Measurements from ENCODE around the gene WASHC1.
"Not testable (repeated sequence)": the region's sequence is repeated elsewhere in the genome, so short reads cannot be mapped to it uniquely, and the experiment has no call there.

Gene WASHC1

GRCh38 chr9:73076-73899 lies 44.0 kb upstream of the WASHC1 start:
- not testable (repeated sequence) for H2BK12ac ChIP-seq (ENCODE audit: low read length); H3K4me1 ChIP-seq (ENCODE audit: control insufficient read depth in 2 of 2, insufficient read depth in 1 of 2, low read depth in 1 of 2, low read length in 2 of 2); H3K23ac ChIP-seq (ENCODE audit: low read depth, low read length, poor library complexity); H2AK5ac ChIP-seq (ENCODE audit: low read depth, low read length); H4K91ac ChIP-seq (ENCODE audit: low read depth, low read length, poor library complexity); H3K9me3 ChIP-seq (replicated peaks in 1 of 2; ENCODE audit: control insufficient read depth in 2 of 2, insufficient read depth in 1 of 2, low read depth in 1 of 2, low read length in 2 of 2); H3K79me1 ChIP-seq (ENCODE audit: low read depth, low read length); DNase-seq (ENCODE audit: low spot score); H2BK15ac ChIP-seq (ENCODE audit: low read length); H2BK120ac ChIP-seq (ENCODE audit: low read depth, low read length); H3K4ac ChIP-seq (ENCODE audit: low read length); H3K27ac ChIP-seq (replicated peaks; ENCODE audit: low read length); H3K14ac ChIP-seq (ENCODE audit: low read length); H4K8ac ChIP-seq (ENCODE audit: low read depth, low read length); H3K36me3 ChIP-seq (replicated peaks in 1 of 2; ENCODE audit: control insufficient read depth in 2 of 2, insufficient read depth in 2 of 2, low read length in 2 of 2); H2BK5ac ChIP-seq (ENCODE audit: low read length)
- Histone ChIP-seq H3K27me3 (ENCODE audit: control insufficient read depth in 3 of 3, insufficient read depth in 3 of 3, low read depth in 1 of 3, low read length in 3 of 3) (peaks cover 0 to 17% (median 12%) of the 10 kb centered on the region in 3 experiments), H3K4me2 (ENCODE audit: insufficient read depth, low read length, poor library complexity, severe bottlenecking) (peak overlapping the region; percentile 66), H3K9ac (ENCODE audit: low read depth, low read length, poor library complexity) (peak overlapping the region; percentile 21), H2AFZ (ENCODE audit: low read length) (peak overlapping the region; percentile 79), H3K4me3 (ENCODE audit: low read length in 2 of 2) (peak overlapping the region in 1 of 2 donors; percentile 71), H3K18ac (ENCODE audit: low read length) (peak overlapping the region; percentile 76)
- WGBS, 2 donors (ENCODE audit: extremely low coverage in 2 of 2, insufficient read length in 2 of 2, insufficient replicate concordance in 1 of 2): no CpG with 5 or more reads among the region's 109 CpGs

DNA sequence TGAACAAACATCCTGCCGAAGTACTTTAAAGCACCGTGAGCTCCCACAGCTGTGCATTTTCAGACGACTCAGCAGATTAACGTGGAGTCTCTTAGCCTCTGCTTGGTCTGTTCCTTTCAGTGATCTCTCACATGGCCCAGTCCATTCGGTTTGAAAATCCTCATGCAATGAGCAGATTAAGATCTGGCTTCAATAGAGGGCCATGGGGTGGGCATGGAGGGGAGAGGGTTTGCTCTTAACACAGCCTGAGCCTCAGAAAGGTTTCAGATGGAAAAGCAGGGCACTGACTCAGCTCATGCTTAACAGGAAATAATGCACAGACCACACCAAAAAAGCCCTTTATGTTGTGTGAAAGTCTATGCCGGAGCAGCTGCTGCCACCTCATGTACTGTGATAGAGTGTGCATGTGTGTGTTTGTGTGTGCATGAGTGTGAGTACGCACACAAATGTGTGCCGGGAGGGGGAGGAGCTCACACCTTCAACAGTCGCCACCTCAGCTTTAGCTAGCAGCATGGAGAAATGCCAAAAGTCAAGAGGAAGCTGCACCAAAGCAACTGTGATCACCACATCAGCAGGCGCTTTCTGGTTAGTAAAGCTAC lies 33.9 kb upstream of the WASHC1 start:
- H2BK5ac ChIP-seq (ENCODE audit: low read length); H3K4me1 ChIP-seq (ENCODE audit: control insufficient read depth in 2 of 2, insufficient read depth in 1 of 2, low read depth in 1 of 2, low read length in 2 of 2); H3K4me3 ChIP-seq (ENCODE audit: low read length in 2 of 2); DNase-seq (ENCODE audit: low spot score); H2AFZ ChIP-seq (ENCODE audit: low read length); H3K79me1 ChIP-seq (ENCODE audit: low read depth, low read length); H2BK120ac ChIP-seq (ENCODE audit: low read depth, low read length); H3K9me3 ChIP-seq (replicated peaks in 1 of 2; ENCODE audit: control insufficient read depth in 2 of 2, insufficient read depth in 1 of 2, low read depth in 1 of 2, low read length in 2 of 2); H3K18ac ChIP-seq (ENCODE audit: low read length); H3K27ac ChIP-seq (replicated peaks; ENCODE audit: low read length); H3K23ac ChIP-seq (ENCODE audit: low read depth, low read length, poor library complexity); H3K14ac ChIP-seq (ENCODE audit: low read length); H2BK15ac ChIP-seq (ENCODE audit: low read length); H4K8ac ChIP-seq (ENCODE audit: low read depth, low read length); H2BK12ac ChIP-seq (ENCODE audit: low read length); H3K9ac ChIP-seq (ENCODE audit: low read depth, low read length, poor library complexity); H4K91ac ChIP-seq (ENCODE audit: low read depth, low read length, poor library complexity); H3K4me2 ChIP-seq (ENCODE audit: insufficient read depth, low read length, poor library complexity, severe bottlenecking); H2AK5ac ChIP-seq (ENCODE audit: low read depth, low read length); H3K4ac ChIP-seq (ENCODE audit: low read length); H3K36me3 ChIP-seq (replicated peaks in 1 of 2; ENCODE audit: control insufficient read depth in 2 of 2, insufficient read depth in 2 of 2, low read length in 2 of 2); H3K27me3 ChIP-seq (ENCODE audit: control insufficient read depth in 3 of 3, insufficient read depth in 3 of 3, low read depth in 1 of 3, low read length in 3 of 3): not testable (repeated sequence)
- no CpG with 5 or more reads among the region's 10 CpGs for WGBS, 2 donors (ENCODE audit: extremely low coverage in 2 of 2, insufficient read length in 2 of 2, insufficient replicate concordance in 1 of 2)

DNA sequence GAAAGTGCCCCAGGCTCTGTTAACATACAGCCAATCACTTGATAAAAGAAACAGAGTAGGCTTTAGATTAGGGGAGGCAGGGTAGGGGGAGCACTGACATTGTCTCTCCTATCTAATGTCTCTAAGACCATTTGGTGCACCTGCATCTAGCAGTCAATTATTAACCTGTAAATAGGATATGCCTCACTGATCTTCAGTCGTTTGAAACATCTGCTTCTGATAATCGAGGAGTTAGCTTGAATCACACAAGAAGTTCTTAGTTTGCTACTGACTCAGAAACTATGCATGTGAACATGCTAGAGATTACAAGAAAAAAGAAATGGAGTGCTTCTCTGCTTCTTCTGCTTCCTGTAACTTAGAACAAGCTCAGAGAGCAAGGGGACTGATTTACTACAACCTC lies 23.4 kb upstream of the WASHC1 start:
- not testable (repeated sequence) for H3K27me3 ChIP-seq (ENCODE audit: control insufficient read depth in 3 of 3, insufficient read depth in 3 of 3, low read depth in 1 of 3, low read length in 3 of 3); H3K14ac ChIP-seq (ENCODE audit: low read length); H3K4me1 ChIP-seq (ENCODE audit: control insufficient read depth in 2 of 2, insufficient read depth in 1 of 2, low read depth in 1 of 2, low read length in 2 of 2); H3K27ac ChIP-seq (replicated peaks; ENCODE audit: low read length); DNase-seq (ENCODE audit: low spot score); H3K79me1 ChIP-seq (ENCODE audit: low read depth, low read length); H4K91ac ChIP-seq (ENCODE audit: low read depth, low read length, poor library complexity); H3K4me2 ChIP-seq (ENCODE audit: insufficient read depth, low read length, poor library complexity, severe bottlenecking); H2BK5ac ChIP-seq (ENCODE audit: low read length); H2BK12ac ChIP-seq (ENCODE audit: low read length); H3K4ac ChIP-seq (ENCODE audit: low read length); H2BK15ac ChIP-seq (ENCODE audit: low read length); H2AFZ ChIP-seq (ENCODE audit: low read length); H3K18ac ChIP-seq (ENCODE audit: low read length); H2BK120ac ChIP-seq (ENCODE audit: low read depth, low read length); H4K8ac ChIP-seq (ENCODE audit: low read depth, low read length); H3K23ac ChIP-seq (ENCODE audit: low read depth, low read length, poor library complexity); H2AK5ac ChIP-seq (ENCODE audit: low read depth, low read length); H3K4me3 ChIP-seq (ENCODE audit: low read length in 2 of 2); H3K9ac ChIP-seq (ENCODE audit: low read depth, low read length, poor library complexity); H3K36me3 ChIP-seq (replicated peaks in 1 of 2; ENCODE audit: control insufficient read depth in 2 of 2, insufficient read depth in 2 of 2, low read length in 2 of 2); H3K9me3 ChIP-seq (replicated peaks in 1 of 2; ENCODE audit: control insufficient read depth in 2 of 2, insufficient read depth in 1 of 2, low read depth in 1 of 2, low read length in 2 of 2)
- no CpG with 5 or more reads among the region's 2 CpGs for WGBS, 2 donors (ENCODE audit: extremely low coverage in 2 of 2, insufficient read length in 2 of 2, insufficient replicate concordance in 1 of 2)

GRCh38 chr9:48190-48842 lies 19.1 kb upstream of the WASHC1 start:
- no CpG with 5 or more reads among the region's 5 CpGs for WGBS, 2 donors (ENCODE audit: extremely low coverage in 2 of 2, insufficient read length in 2 of 2, insufficient replicate concordance in 1 of 2)
- not testable (repeated sequence) for H2BK12ac ChIP-seq (ENCODE audit: low read length); H3K18ac ChIP-seq (ENCODE audit: low read length); H3K14ac ChIP-seq (ENCODE audit: low read length); H3K36me3 ChIP-seq (replicated peaks in 1 of 2; ENCODE audit: control insufficient read depth in 2 of 2, insufficient read depth in 2 of 2, low read length in 2 of 2); H4K8ac ChIP-seq (ENCODE audit: low read depth, low read length); H3K27ac ChIP-seq (replicated peaks; ENCODE audit: low read length); H2BK120ac ChIP-seq (ENCODE audit: low read depth, low read length); H2BK5ac ChIP-seq (ENCODE audit: low read length); H2AFZ ChIP-seq (ENCODE audit: low read length); H3K4me3 ChIP-seq (ENCODE audit: low read length in 2 of 2); DNase-seq (ENCODE audit: low spot score); H3K23ac ChIP-seq (ENCODE audit: low read depth, low read length, poor library complexity); H3K4ac ChIP-seq (ENCODE audit: low read length); H3K27me3 ChIP-seq (ENCODE audit: control insufficient read depth in 3 of 3, insufficient read depth in 3 of 3, low read depth in 1 of 3, low read length in 3 of 3); H4K91ac ChIP-seq (ENCODE audit: low read depth, low read length, poor library complexity); H3K9ac ChIP-seq (ENCODE audit: low read depth, low read length, poor library complexity); H3K4me1 ChIP-seq (ENCODE audit: control insufficient read depth in 2 of 2, insufficient read depth in 1 of 2, low read depth in 1 of 2, low read length in 2 of 2); H2AK5ac ChIP-seq (ENCODE audit: low read depth, low read length); H3K79me1 ChIP-seq (ENCODE audit: low read depth, low read length); H3K9me3 ChIP-seq (replicated peaks in 1 of 2; ENCODE audit: control insufficient read depth in 2 of 2, insufficient read depth in 1 of 2, low read depth in 1 of 2, low read length in 2 of 2); H3K4me2 ChIP-seq (ENCODE audit: insufficient read depth, low read length, poor library complexity, severe bottlenecking); H2BK15ac ChIP-seq (ENCODE audit: low read length)
